H9 (cell line): Measurements from ENCODE around the gene IQSEC1. TPM values are rescaled to one million over a fixed set of nuclear protein-coding genes. Genes with fewer than 3 reads are reported as not detected.

Source experiments
- DNase-seq: peaks from one replicate; pipeline ENCODE4 v3.0.0-alpha.2; 2017
- H2AFZ ChIP-seq: one replicate; pipeline ENCODE4 v1.6.1; 2013; ENCODE audit warnings: mild to moderate bottlenecking, low read length, control low read depth, moderate library complexity
- H2AK5ac ChIP-seq: 2 replicates; pipeline ENCODE4 v1.6.1; 2013; ENCODE audit warnings: low read length, control low read depth, mixed read lengths; ENCODE audit not compliant: insufficient read length
- H2BK120ac ChIP-seq: one replicate; pipeline ENCODE4 v1.6.1; 2013; ENCODE audit warnings: low read depth, mild to moderate bottlenecking, low read length, control low read depth, inconsistent platforms; ENCODE audit not compliant: poor library complexity, severe bottlenecking
- H2BK12ac ChIP-seq: 2 replicates; pipeline ENCODE4 v1.6.1; 2013; ENCODE audit warnings: low read length, control low read depth, mixed read lengths, low read depth; ENCODE audit not compliant: insufficient read length
- H2BK15ac ChIP-seq: 2 replicates; pipeline ENCODE4 v1.6.1; 2013; ENCODE audit warnings: low read depth, low read length, control low read depth
- H2BK20ac ChIP-seq: one replicate; pipeline ENCODE4 v1.6.1; 2013; ENCODE audit warnings: low read depth, mild to moderate bottlenecking, low read length, control low read depth, inconsistent platforms; ENCODE audit not compliant: poor library complexity, severe bottlenecking
- H2BK5ac ChIP-seq: 2 replicates; pipeline ENCODE4 v1.6.1; 2013; ENCODE audit warnings: low read length, control low read depth, mixed read lengths; ENCODE audit not compliant: insufficient read length
- H3K14ac ChIP-seq: 2 replicates; pipeline ENCODE4 v1.6.1; 2013; ENCODE audit warnings: low read length, control low read depth; ENCODE audit not compliant: insufficient read depth
- H3K18ac ChIP-seq: 2 replicates; pipeline ENCODE4 v1.6.1; 2013; ENCODE audit warnings: low read depth, mild to moderate bottlenecking, mixed read lengths, low read length, control low read depth; ENCODE audit not compliant: insufficient read length
- H3K23ac ChIP-seq: 2 replicates; pipeline ENCODE4 v1.6.1; 2013; ENCODE audit warnings: low read length, control low read depth, mixed read lengths, low read depth; ENCODE audit not compliant: insufficient read length
- H3K23me2 ChIP-seq: 2 replicates; pipeline ENCODE4 v1.6.1; 2013; ENCODE audit warnings: low read depth, mild to moderate bottlenecking, mixed read lengths, low read length, control low read depth; ENCODE audit not compliant: insufficient read length, poor library complexity, severe bottlenecking
- H3K27ac ChIP-seq: 2 replicates; pipeline ENCODE4 v1.5.1; 2013; ENCODE audit warnings: low read length, control low read depth, mixed read lengths, low read depth; ENCODE audit not compliant: insufficient read length
- H3K27me3 ChIP-seq: 2 replicates; pipeline ENCODE4 v1.6.1; 2013; ENCODE audit warnings: low read length, control low read depth, inconsistent platforms; ENCODE audit not compliant: insufficient read depth
- H3K4ac ChIP-seq: 2 replicates; pipeline ENCODE4 v1.6.1; 2013; ENCODE audit warnings: low read depth, mild to moderate bottlenecking, control low read depth, inconsistent platforms, low read length, moderate library complexity
- H3K4me1 ChIP-seq: 2 replicates; pipeline ENCODE4 v1.6.1; 2013; ENCODE audit warnings: low read length, control low read depth, inconsistent platforms; ENCODE audit not compliant: insufficient read depth
- H3K4me2 ChIP-seq: 2 replicates; pipeline ENCODE4 v1.6.1; 2013; ENCODE audit warnings: low read length, control low read depth, mixed read lengths; ENCODE audit not compliant: insufficient read length, insufficient read depth
- H3K56ac ChIP-seq: 2 replicates; pipeline ENCODE4 v1.6.1; 2013; ENCODE audit warnings: low read depth, mild to moderate bottlenecking, mixed read lengths, low read length, control low read depth; ENCODE audit not compliant: insufficient read length
- H3K79me1 ChIP-seq: 2 replicates; pipeline ENCODE4 v1.6.1; 2013; ENCODE audit warnings: low read depth, mild to moderate bottlenecking, moderate library complexity, low read length, control low read depth, inconsistent platforms; ENCODE audit not compliant: insufficient read depth, poor library complexity, severe bottlenecking
- H3K79me2 ChIP-seq: 2 replicates; pipeline ENCODE4 v1.6.1; 2013; ENCODE audit warnings: low read length, control low read depth, inconsistent platforms; ENCODE audit not compliant: insufficient read depth
- H3K9ac ChIP-seq: 2 replicates; pipeline ENCODE4 v1.6.1; 2013; ENCODE audit warnings: low read length, control low read depth, mixed read lengths; ENCODE audit not compliant: insufficient read length; ENCODE audit errors: extremely low read depth
- H3K9me3 ChIP-seq: one replicate; pipeline ENCODE4 v1.6.1; 2013; ENCODE audit warnings: low read depth, low read length, inconsistent platforms; ENCODE audit not compliant: control insufficient read depth
- H3T11ph ChIP-seq: one replicate; pipeline ENCODE4 v1.6.1; 2013; ENCODE audit warnings: mild to moderate bottlenecking, low read length, control low read depth, inconsistent platforms
- H4K20me1 ChIP-seq: one replicate; pipeline ENCODE4 v1.6.1; 2013; ENCODE audit not compliant: control insufficient read depth, insufficient read length, insufficient read depth
- H4K5ac ChIP-seq: 2 replicates; pipeline ENCODE4 v1.6.1; 2013; ENCODE audit warnings: low read depth, mild to moderate bottlenecking, mixed read lengths, low read length, control low read depth; ENCODE audit not compliant: insufficient read length
- H4K8ac ChIP-seq: replicated peaks from 2 replicates; pipeline ENCODE4 v1.6.1; 2013; ENCODE audit warnings: low read length, control low read depth, mixed read lengths, low read depth; ENCODE audit not compliant: insufficient read length
- H4K91ac ChIP-seq: 2 replicates; pipeline ENCODE4 v1.6.1; 2013; ENCODE audit warnings: low read depth, mild to moderate bottlenecking, moderate library complexity, mixed read lengths, low read length, control low read depth; ENCODE audit not compliant: insufficient read length
- H3K27ac Mint-ChIP-seq, 3 experiments: 2 replicates in 2 of 3; 3 replicates in 1 of 3; pipeline ENCODE4 v1.8.0; 2020 to 2021; ENCODE audit warnings: mixed read lengths in 3 of 3, mild to moderate bottlenecking in 1 of 3, moderate library complexity in 1 of 3
- H3K27me3 Mint-ChIP-seq: 2 replicates; pipeline ENCODE4 v1.8.0; 2021; ENCODE audit warnings: low read depth, mild to moderate bottlenecking, moderate library complexity, mixed read lengths
- H3K36me3 Mint-ChIP-seq, 3 experiments: 2 replicates in 2 of 3; 3 replicates in 1 of 3; pipeline ENCODE4 v1.8.0; 2020 to 2021; ENCODE audit warnings: low read depth in 3 of 3, mixed read lengths in 3 of 3; ENCODE audit not compliant: insufficient read depth in 1 of 3
- H3K4me1 Mint-ChIP-seq, 2 experiments: 2 replicates each; pipeline ENCODE4 v1.8.0; 2020; ENCODE audit warnings: mixed read lengths in 2 of 2
- H3K4me3 Mint-ChIP-seq, 2 experiments: 2 replicates in 1 of 2; 3 replicates in 1 of 2; pipeline ENCODE4 v1.8.0; 2020 to 2021; ENCODE audit warnings: mild to moderate bottlenecking in 2 of 2, mixed read lengths in 2 of 2, moderate library complexity in 1 of 2
- H3K9me3 Mint-ChIP-seq, 2 experiments: 2 replicates in 1 of 2; 3 replicates in 1 of 2; pipeline ENCODE4 v1.8.0; 2020; ENCODE audit warnings: mild to moderate bottlenecking in 2 of 2, mixed read lengths in 2 of 2, moderate library complexity in 1 of 2
- WGBS: extraction: QIAGEN DNeasy Blood & Tissue Kit; methylation state at CpG from one replicate; pipeline ENCODE4 v1.1.7; 2013; ENCODE audit warnings: missing lambda C conversion rate, low lambda C conversion rate, mixed read lengths; ENCODE audit not compliant: insufficient read length; ENCODE audit errors: extremely low coverage; 5-methylcytosine and 5-hydroxymethylcytosine counted together
- total RNA-seq: library from RNA; stranded (reverse); gene quantifications from 2 replicates; pipeline ENCODE4 v1.2.1, GENCODE V29; 2021
- TF ChIP-seq, protein P1 (sequence below): fragments of 200-600 bp; sonication (generic); conservative IDR thresholded peaks from 3 replicates; pipeline ENCODE4 v1.8.0; 2021; ENCODE audit warnings: antibody characterized with exemption, mild to moderate bottlenecking

Gene IQSEC1
- total RNA-seq, 1 experiment from 2014 or later = 19.1 TPM

DNA sequence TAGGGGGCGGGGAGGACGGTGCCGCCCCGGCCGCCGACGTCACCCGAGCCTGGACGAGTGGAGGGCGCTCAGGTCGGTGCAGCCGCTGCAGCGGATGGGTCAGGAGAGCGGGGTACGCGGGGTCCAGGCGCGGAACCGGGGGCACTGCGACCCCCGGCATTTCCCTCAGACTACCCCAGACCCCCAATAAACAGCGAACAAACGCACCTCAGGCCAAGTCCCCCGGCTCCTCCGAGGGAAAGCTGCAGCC is 78.9 kb downstream of the IQSEC1 start:
- DNase-seq = no peak
- peak overlapping the region; percentile 22 for H3K4me2 ChIP-seq
- H3K18ac ChIP-seq = no peak overlapping the region
- H3K14ac ChIP-seq = no peak overlapping the region
- H3T11ph ChIP-seq = no peak overlapping the region
- Mint-ChIP-seq H3K36me3 (no peaks in the 10 kb centered on the region; a peak in 1 of 7 replicates), H3K9me3 (no peaks in the 10 kb centered on the region), H3K27me3 (peaks cover 52% of the 10 kb centered on the region), H3K27ac (no peak overlapping the region), H3K4me1 (peaks cover 11 to 14% of the 10 kb centered on the region in 2 experiments), H3K4me3 (peak overlapping the region; percentile 81 to 90)
- H4K8ac ChIP-seq = no peak overlapping the region
- no peak overlapping the region for H3K9ac ChIP-seq
- peaks cover 11% of the 10 kb centered on the region for H3K23me2 ChIP-seq
- H3K27ac ChIP-seq = no peak overlapping the region
- H2AFZ ChIP-seq = no peak overlapping the region
- no peak overlapping the region for H3K23ac ChIP-seq
- H3K4ac ChIP-seq = no peak overlapping the region
- 0 out of 2 replicates have a peak, but pooled peaks cover 3% of the 10 kb centered on the region for H3K4me1 ChIP-seq
- no peak overlapping the region for H2BK15ac ChIP-seq
- H2BK20ac ChIP-seq = no peak overlapping the region
- no peak overlapping the region for H4K5ac ChIP-seq
- no peaks in the 10 kb centered on the region for H3K79me2 ChIP-seq
- H2AK5ac ChIP-seq = no peak overlapping the region
- no peak overlapping the region for H2BK5ac ChIP-seq
- no CpG with 5 or more reads among the region's 25 CpGs for WGBS
- no peak overlapping the region for H3K56ac ChIP-seq
- H3K9me3 ChIP-seq = no peaks in the 10 kb centered on the region
- no peak overlapping the region for H2BK12ac ChIP-seq
- H4K20me1 ChIP-seq = no peaks in the 10 kb centered on the region
- TF ChIP-seq, protein P1, sequence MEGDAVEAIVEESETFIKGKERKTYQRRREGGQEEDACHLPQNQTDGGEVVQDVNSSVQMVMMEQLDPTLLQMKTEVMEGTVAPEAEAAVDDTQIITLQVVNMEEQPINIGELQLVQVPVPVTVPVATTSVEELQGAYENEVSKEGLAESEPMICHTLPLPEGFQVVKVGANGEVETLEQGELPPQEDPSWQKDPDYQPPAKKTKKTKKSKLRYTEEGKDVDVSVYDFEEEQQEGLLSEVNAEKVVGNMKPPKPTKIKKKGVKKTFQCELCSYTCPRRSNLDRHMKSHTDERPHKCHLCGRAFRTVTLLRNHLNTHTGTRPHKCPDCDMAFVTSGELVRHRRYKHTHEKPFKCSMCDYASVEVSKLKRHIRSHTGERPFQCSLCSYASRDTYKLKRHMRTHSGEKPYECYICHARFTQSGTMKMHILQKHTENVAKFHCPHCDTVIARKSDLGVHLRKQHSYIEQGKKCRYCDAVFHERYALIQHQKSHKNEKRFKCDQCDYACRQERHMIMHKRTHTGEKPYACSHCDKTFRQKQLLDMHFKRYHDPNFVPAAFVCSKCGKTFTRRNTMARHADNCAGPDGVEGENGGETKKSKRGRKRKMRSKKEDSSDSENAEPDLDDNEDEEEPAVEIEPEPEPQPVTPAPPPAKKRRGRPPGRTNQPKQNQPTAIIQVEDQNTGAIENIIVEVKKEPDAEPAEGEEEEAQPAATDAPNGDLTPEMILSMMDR = no peak
- H2BK120ac ChIP-seq = no peak overlapping the region
- no peaks in the 10 kb centered on the region; the same call in 1 of the 2 replicates for H3K27me3 ChIP-seq
- H3K79me1 ChIP-seq = no peaks in the 10 kb centered on the region
- no peak overlapping the region for H4K91ac ChIP-seq
